ENCODE results near the gene CAPN11.
A peak's percentile ranks its signal among the peaks of the same experiment; 100 is the strongest.
"Not testable (repeated sequence)": the region's sequence is repeated elsewhere in the genome, so short reads cannot be mapped to it uniquely, and the experiment has no call there.

CAPN11 gene

GRCh38 chr6:44131892-44132291 is 26.7 kb upstream of the CAPN11 start:
- no peak for DNase-seq (ENCODE audit: low read depth, low spot score)

- DNase-seq (ENCODE audit: low read depth, low spot score), result no peak
These were observed 26.1 kb upstream of the CAPN11 start for GRCh38 chr6:44132476-44132875.

- DNase-seq (ENCODE audit: low read depth, low spot score), result no peak
These were observed 25.4 kb upstream of the CAPN11 start for GRCh38 chr6:44133003-44133931.

GRCh38 chr6:44133981-44134711 is 24.5 kb upstream of the CAPN11 start:
- DNase-seq (ENCODE audit: low read depth, low spot score), result no peak

- DNase-seq (ENCODE audit: low read depth, low spot score), result no peak
These were observed 23.4 kb upstream of the CAPN11 start for GRCh38 chr6:44135173-44135758.

GRCh38 chr6:44135875-44136274 is 22.7 kb upstream of the CAPN11 start:
- DNase-seq (ENCODE audit: low read depth, low spot score), result no peak

GRCh38 chr6:44138717-44139350 is 19.8 kb upstream of the CAPN11 start:
- no peak for DNase-seq (ENCODE audit: low read depth, low spot score)

- DNase-seq (ENCODE audit: low read depth, low spot score), result no peak
These were observed 19.3 kb upstream of the CAPN11 start for GRCh38 chr6:44139351-44139743.

- DNase-seq (ENCODE audit: low read depth, low spot score), result no peak
These were observed 15.8 kb upstream of the CAPN11 start for GRCh38 chr6:44142835-44143234.

GRCh38 chr6:44143731-44144130 is 14.9 kb upstream of the CAPN11 start:
- DNase-seq (ENCODE audit: low read depth, low spot score), result no peak

- not testable (repeated sequence) for DNase-seq (ENCODE audit: low read depth, low spot score)
These were observed 14.1 kb upstream of the CAPN11 start for GRCh38 chr6:44144536-44144935.

GRCh38 chr6:44145839-44146238 is 12.8 kb upstream of the CAPN11 start:
- DNase-seq (ENCODE audit: low read depth, low spot score), result no peak

- DNase-seq (ENCODE audit: low read depth, low spot score), result no peak
These were observed 11.9 kb upstream of the CAPN11 start for GRCh38 chr6:44146685-44147084.

- DNase-seq (ENCODE audit: low read depth, low spot score), result no peak
These were observed 11.4 kb upstream of the CAPN11 start for GRCh38 chr6:44147256-44147655.

GRCh38 chr6:44148306-44148705 is 10.3 kb upstream of the CAPN11 start:
- DNase-seq (ENCODE audit: low read depth, low spot score), result no peak

- no peak for DNase-seq (ENCODE audit: low read depth, low spot score)
These were observed 9.1 kb upstream of the CAPN11 start for GRCh38 chr6:44149369-44150012.

- no peak for DNase-seq (ENCODE audit: low read depth, low spot score)
These were observed 8.2 kb upstream of the CAPN11 start for GRCh38 chr6:44150317-44150917.

- DNase-seq (ENCODE audit: low read depth, low spot score), result peak; percentile 57
These were observed 7.1 kb upstream of the CAPN11 start for GRCh38 chr6:44151348-44152108.

GRCh38 chr6:44152109-44152461 is 6.5 kb upstream of the CAPN11 start:
- no peak for DNase-seq (ENCODE audit: low read depth, low spot score)

- DNase-seq (ENCODE audit: low read depth, low spot score), result no peak
These were observed 6.1 kb upstream of the CAPN11 start for GRCh38 chr6:44152533-44152932.
